Cardiac septum (tissue), 1 donor: ENCODE data around the gene ADCYAP1. TPM values are rescaled to one million over a fixed set of nuclear protein-coding genes. Genes with fewer than 3 reads are reported as not detected.
"Not testable (repeated sequence)": the region's sequence is repeated elsewhere in the genome, so short reads cannot be mapped to it uniquely, and the experiment has no call there.

Experiments
- DNase-seq: peaks from one replicate; pipeline ENCODE4 v3.0.0-alpha.2; 2020; ENCODE audit warnings: low spot score
- intact Hi-C: fragments of 100-400 bp; cut with DNase I; formaldehyde crosslinking; loops from one replicate; pipeline ENCODE4 v1.14.0; 2022
- long read RNA-seq: library from polyadenylated mRNA; unstranded; transcript quantifications from one replicate; pipeline ENCODE4 v2.0.0, GENCODE V29; 2021
- total RNA-seq: library from RNA; stranded (reverse); fragmentation: NEBNext Ultra II Directional; extraction: Animal tissue kit (Norgen Biotek cat#: 25700); gene quantifications from one replicate; pipeline ENCODE4 v1.2.1, GENCODE V29; 2021
- donor health status: DM: no; HTN: no; CAD: no.

The ADCYAP1 gene
- total RNA-seq, result 0.22 TPM
- long read RNA-seq, result 0 reads

- DNase-seq, result no peak
- intact Hi-C loops, result no loop called here
These were observed at the start of gene ADCYAP1 for GRCh38 chr18:904218-905090. Gene ADCYAP1 (plus strand): TSS chr18:904871. CDS start chr18:905387, 516 bp downstream.

- no peak for DNase-seq
- intact Hi-C loops, result no loop called here
These were observed 46.7 kb upstream of the ADCYAP1 start for GRCh38 chr18:857986-858385.

GRCh38 chr18:864872-865273 is 39.8 kb upstream of the ADCYAP1 start:
- intact Hi-C loops, result loop anchor here (2.0 to 10.0 kb wide), 3 partner anchors 96 to 1680 kb away; no protein-coding TSS in a partner anchor
- no peak for DNase-seq

GRCh38 chr18:867257-867656 is 37.4 kb upstream of the ADCYAP1 start:
- DNase-seq, result no peak
- intact Hi-C loops, result loop anchor here (10.0 kb wide), 2 partner anchors 1358 to 1678 kb away; no protein-coding TSS in a partner anchor

- DNase-seq, intact Hi-C loops: not testable (repeated sequence)
These were observed 31.2 kb upstream of the ADCYAP1 start for GRCh38 chr18:873426-873825.

- intact Hi-C loops, result no loop called here
- no peak for DNase-seq
These were observed 28.8 kb upstream of the ADCYAP1 start for GRCh38 chr18:875912-876311.

- intact Hi-C loops, result no loop called here
- DNase-seq, result no peak
These were observed 27.4 kb upstream of the ADCYAP1 start for GRCh38 chr18:877238-877637.

GRCh38 chr18:886076-886475 is 18.6 kb upstream of the ADCYAP1 start:
- intact Hi-C loops, result no loop called here
- no peak for DNase-seq

GRCh38 chr18:887716-888115 is 17.0 kb upstream of the ADCYAP1 start:
- intact Hi-C loops, result no loop called here
- DNase-seq, result no peak

GRCh38 chr18:892316-892715 is 12.4 kb upstream of the ADCYAP1 start:
- intact Hi-C loops, result no loop called here
- no peak for DNase-seq

GRCh38 chr18:896315-896714 is 8.4 kb upstream of the ADCYAP1 start:
- intact Hi-C loops, result no loop called here
- DNase-seq, result no peak

- DNase-seq, result no peak
- intact Hi-C loops, result no loop called here
These were observed 2.9 kb upstream of the ADCYAP1 start for GRCh38 chr18:901761-902160.

- intact Hi-C loops, result no loop called here
- DNase-seq, result no peak
These were observed 2.4 kb upstream of the ADCYAP1 start for GRCh38 chr18:902229-902628.

- DNase-seq, result no peak
- intact Hi-C loops, result no loop called here
These were observed 970 bp upstream of the ADCYAP1 start for GRCh38 chr18:903701-904100.

GRCh38 chr18:905307-905947 is 756 bp downstream of the ADCYAP1 start:
- no peak for DNase-seq
- intact Hi-C loops, result no loop called here

- intact Hi-C loops, result no loop called here
- DNase-seq, result no peak
These were observed 1.3 kb downstream of the ADCYAP1 start for GRCh38 chr18:905948-906415.

GRCh38 chr18:906416-907114 is 1.9 kb downstream of the ADCYAP1 start:
- intact Hi-C loops, result no loop called here
- no peak for DNase-seq

GRCh38 chr18:907115-907884 is 2.6 kb downstream of the ADCYAP1 start:
- intact Hi-C loops, result no loop called here
- no peak for DNase-seq
